CD4-positive, alpha-beta T cell treated with Interferon alpha-2 for 1 hour (primary cell): ENCODE results near the gene METTL6.
"Not testable (repeated sequence)": the region's sequence is repeated elsewhere in the genome, so short reads cannot be mapped to it uniquely, and the experiment has no call there.

ENCODE experiments used
- DNase-seq, 2 donors: peaks; one replicate each; pipeline ENCODE4 v3.0.0-alpha.2; 2020 to 2022

The METTL6 gene, protein sequence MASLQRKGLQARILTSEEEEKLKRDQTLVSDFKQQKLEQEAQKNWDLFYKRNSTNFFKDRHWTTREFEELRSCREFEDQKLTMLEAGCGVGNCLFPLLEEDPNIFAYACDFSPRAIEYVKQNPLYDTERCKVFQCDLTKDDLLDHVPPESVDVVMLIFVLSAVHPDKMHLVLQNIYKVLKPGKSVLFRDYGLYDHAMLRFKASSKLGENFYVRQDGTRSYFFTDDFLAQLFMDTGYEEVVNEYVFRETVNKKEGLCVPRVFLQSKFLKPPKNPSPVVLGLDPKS

DNA sequence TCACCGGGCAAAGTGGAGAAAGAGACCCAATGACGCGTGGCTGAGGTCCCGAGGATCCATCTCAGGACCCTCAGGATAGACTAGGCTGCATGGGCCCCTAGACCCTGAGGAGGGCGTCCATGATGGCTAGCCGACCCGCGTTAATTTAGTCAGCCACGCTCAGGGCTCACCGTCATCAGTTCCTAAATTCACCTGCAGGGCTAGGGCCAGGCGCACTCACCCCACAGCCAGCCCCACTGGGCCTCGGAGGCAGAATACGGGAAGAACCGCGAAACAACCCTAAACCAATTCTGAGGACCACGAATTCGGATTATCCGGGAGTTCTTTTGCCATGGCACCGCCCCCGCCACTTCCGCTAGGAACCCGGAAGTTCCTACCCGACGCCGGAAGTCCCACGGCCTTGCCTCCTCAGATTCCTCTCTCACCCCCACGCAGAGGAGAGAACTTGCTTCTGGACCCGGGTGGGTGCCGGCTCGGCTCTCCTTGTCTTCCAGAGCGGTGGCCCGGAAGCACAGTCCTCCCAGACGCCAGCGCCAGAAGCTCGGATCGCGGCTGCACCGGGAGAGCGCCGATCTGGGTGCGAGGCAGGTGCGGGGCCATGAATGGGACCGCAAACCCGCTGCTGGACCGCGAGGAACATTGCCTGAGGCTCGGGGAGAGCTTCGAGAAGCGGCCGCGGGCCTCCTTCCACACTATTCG, at the start of gene METTL6, which contains the start of gene EAF1:
TSS of gene METTL6 (minus strand) at position 363 of the 699 bp plus-strand sequence. CDS start 1,033 bp downstream, outside the sequence.
TSS of gene EAF1 (plus strand) at position 417 of the 699 bp plus-strand sequence. CDS start at position 599, 182 bp downstream.
- peak; percentile 84 to 85 for DNase-seq

DNA sequence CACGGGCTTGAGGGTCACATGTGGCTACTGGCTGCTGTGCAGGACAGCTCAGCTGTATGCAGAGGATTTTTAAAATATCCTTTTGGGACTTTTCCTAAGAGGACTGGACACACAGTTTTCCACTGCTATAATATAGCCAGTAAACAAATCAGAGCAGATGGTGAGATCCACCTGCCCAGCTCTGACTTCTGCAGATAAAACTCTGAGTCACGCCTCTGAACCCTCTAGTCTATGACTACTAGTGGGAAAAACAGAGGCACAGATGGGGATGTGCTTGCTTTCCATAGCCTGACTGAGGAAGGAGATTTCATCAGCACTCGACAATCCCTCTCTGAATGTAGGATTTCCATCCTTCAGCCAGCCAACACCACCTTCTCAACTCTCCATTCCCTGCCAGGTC, 49.0 kb upstream of the METTL6 start:
- DNase-seq = no peak

DNA sequence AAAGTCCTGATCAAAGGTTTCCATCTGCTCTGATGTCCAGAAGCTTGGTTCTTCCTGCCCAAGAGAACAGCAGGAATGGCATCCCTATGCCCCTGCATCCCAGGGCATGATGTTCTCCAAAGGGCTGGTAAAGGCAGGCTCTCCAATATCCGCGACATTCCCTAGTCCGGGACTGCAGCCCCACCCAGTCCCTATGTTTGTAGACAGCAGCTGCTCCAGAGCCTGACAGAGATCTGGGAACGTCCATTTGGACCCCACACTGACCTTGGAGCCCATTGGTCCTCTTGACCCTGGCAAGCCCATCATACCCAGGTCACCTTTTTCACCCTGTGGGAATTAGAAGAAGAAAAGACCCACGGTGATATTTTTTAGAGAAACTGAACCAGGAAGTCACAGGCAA, 47.8 kb upstream of the METTL6 start:
- DNase-seq = no peak

DNA sequence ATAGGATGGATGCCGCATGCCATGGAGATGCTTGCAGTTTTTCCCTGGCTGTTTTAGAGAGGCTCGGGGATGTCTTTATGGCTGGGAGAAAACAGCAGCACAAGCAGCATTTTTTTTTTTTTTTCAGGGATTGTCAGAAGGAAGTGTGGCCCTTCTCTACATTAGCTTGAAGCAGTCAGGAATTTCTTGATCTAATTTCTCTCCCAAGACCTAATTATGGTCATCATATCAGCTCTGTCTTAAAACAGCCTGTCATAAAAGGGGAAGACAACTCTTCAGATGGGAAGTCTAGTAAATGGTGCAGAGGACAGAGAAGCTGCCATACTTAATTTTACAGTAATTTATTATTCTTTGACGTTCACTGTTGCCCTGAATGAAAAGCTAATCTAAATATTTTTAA, 44.5 kb upstream of the METTL6 start:
- no peak for DNase-seq

DNA sequence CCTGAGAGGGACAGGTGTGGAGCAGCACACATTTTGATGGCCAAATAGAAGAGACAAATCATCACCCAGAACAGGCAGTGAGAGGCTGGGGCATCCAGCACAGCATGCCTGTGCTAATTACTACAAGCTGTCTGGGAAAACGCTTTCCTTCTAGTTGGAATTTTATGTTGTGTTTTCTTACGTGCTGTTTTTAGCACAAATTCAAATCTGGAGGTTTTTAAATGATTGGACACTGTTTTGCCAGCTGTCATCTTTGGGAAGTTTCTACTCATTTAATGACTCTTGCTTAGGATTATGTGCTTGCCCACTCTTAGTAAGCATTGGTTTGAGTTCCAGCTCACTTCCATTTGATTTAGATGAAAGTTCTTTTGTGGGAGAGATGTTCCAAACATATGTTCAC, 43.5 kb upstream of the METTL6 start:
- DNase-seq = no peak

DNA sequence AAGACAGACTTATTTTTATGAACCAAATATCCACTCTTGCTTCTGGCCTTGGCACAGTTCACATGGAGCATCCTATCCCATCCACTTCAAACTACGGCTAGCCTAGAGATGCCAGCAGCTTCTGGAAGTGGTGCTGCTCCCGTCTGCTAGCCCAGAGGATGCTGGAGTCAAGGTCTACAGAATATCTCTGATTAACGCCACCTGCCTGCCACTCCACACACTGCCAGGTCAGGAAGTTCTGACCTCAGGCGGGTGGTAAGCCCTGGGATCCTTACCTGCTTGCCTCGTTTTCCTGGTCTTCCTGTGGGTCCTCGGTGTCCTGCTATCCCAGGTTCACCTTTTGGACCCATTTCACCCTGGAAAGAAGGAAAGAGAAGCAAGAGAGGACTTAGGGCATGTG, 42.9 kb upstream of the METTL6 start:
- DNase-seq = no peak

DNA sequence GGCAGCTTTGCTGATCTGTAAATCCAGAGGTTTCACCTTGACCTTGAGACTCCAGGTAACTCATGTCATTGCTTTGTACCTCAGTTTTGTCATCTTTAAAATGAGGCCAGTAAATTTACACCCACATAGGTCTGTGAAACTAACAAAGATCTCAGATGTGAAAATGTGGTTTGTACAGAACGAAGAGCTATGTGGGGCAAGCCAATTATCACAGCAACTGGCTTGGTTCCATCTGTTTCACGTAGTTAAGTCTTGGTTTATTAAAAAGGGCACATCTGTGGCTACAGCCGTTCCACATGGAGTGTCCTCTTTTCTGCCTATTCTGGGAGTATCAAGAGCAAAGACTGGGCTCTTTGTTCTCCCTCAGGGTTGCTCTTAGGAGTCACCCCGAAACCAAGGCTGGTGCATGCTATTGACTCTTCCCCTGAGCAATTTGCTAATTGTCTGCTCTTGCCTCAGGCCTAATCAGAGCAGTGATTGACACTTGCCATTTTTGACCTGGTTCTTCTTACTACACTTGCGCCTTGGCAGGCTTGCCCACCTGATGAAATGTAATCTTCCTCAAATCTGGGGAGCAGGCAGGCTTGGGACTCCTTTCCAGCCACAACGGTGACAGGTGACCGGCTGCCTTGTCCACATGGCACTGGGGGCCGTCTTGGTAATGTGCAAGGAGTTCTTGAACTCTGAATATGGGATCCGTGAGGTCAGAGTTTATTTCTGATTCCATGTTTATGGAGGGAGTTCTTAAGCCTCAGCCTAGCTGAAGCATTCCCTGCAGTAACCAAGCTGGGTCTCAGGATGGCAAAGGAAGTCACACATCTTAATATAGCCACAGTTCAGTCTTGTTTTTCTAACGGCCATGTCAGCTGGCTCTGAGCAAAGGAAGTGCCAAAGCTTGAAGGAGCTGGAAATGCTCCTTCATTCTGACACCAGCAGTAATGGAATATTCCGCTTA, 40.2 kb upstream of the METTL6 start:
- peak in 1 of 2 donors; percentile 16 for DNase-seq

DNA sequence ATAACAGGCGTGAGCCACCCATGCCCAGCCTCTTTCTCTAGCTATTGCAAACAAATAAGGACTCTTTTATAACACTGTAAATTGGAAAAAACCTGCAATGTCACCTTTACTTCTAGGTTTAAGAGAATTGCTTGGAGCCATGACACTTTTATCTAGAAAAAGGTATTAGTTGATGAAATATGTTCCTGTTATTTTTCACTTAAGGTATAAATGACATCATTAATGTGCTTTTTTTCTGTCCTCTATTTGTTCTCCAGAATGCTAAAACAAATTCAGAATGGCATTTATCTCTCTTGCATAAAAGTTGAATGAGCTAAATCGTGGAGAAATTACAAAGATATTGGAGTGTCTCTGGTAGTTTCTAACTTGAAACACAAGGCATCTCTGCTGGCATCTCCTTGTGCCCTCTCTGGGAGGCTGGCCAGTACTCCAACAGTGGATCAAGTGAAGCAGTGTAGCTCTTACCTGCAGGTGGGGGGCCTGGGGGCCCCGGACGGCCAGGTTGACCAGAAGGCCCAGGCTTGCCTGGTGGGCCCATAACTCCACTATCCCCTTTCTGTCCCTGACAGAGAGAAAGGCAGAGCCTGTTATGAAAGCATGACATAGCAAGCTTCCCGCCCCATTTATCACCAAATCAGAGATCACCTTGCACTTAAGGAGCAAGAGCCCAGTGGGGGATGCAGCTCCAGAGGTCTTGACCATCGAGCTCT, 38.7 kb upstream of the METTL6 start:
- DNase-seq = no peak

DNA sequence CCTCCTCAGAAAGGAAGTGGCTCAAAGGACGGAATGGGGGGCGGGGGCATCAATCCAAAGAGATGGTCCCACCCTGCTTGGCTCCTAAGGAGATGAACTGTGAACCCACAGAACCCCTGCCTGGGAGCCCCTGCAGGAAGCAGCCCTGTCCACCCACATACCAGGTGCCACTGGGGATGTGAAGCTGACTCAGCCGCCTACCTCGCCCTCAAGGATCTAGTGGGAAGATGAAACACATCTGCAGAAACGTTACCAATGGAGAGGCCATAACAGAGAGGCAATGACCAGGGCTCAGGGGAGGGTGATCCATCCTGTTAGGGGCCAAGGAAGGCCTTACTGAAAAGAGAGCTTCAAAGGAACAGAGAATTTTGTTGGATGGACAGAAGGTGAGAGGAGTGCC, 35.1 kb upstream of the METTL6 start:
- no peak for DNase-seq

DNA sequence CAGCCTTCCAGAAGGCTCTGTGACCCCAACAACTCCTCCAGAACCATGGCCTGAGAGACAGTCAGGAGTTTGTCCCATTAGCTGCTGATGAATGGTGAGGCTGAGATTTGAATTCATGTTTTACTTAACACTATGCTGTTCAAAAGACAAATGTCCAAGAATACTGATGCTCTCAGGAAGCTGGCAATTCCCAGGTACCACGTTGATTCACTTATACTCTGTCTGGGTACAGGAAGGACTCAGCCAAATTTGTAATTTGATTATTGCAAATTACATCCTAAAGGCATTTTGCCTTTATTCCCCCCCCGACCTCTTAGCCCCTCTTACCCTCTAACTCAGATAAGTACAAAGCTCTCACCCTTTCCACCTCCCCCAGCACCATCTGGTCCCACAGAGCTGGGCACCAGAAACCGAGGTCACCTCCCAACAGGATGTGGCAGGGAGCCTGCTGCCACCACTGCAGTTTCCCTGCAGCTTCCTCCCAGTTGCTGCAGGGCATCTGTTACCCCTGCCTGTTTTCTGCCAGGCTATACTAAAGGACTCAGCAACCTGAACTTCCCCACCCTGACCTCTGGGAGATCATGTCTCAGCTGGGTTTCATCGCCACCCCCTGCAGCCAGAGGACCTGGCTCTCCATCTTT, 33.7 kb upstream of the METTL6 start:
- peak in 1 of 2 donors; percentile 28 for DNase-seq

DNA sequence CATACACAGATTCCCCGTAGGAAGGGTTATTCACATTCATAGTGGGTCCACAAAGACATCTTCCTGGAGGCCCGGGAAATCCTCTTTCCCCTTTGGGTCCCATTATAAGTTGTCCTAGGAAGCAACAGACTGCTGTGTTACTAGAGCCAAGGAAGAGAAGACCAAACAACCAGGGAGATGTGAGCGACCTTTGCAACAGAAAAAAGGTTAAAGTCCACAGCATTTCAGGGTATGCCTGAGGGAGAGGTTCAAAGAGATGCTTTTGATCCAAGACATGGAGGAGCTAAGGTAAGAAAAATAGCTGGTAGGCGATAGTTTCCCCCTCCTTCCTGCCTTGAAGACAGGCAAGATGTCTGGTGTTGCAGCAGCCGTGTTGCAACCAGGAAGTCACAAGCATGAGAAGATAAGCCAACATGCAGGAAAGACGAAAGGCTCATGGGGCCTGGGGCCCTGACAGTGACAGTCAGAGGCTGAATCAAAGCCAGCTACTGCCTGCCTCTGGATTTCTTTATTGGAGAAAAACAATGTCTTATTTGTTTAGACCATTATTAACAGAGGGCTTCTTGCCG, 31.0 kb upstream of the METTL6 start:
- DNase-seq = no peak

DNA sequence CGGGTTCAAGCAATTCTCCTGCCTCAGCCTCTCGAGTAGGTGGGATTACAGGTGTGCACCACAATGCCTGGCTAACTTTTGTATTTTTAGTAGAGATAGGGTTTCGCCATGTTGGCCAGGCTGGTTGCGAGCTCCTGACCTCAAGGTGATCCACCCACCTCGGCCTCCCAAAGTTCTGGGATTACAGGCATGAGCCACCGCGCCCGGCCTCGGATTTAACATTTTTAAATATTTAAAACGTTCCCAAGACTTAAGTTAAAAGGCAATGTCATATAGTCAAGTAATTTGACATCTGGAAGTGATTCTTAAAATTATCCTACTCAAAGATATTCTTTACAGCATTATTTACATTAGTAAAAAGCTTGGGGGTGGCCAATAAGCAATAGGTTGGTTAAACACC, 29.6 kb upstream of the METTL6 start:
- DNase-seq = not testable (repeated sequence)

DNA sequence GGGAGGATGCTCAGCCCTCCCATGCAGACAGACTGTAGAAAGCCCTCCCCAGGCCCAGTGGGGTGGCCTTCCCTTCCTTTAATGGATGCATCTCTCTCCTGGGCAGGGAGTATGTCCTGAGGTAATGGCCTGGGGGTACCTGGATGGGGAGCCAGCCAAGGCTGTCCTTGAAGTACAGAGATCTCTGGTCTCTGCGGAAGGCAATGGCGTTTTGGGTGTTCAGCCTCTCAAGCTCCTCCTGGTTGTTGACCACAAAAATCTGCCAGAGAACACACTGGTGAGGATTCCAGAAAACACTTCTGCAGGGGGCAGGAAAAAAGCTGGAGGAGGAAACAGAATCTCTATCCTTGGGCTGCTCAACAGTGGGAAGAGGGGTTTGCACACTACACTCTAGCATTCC, 29.0 kb upstream of the METTL6 start:
- no peak for DNase-seq

DNA sequence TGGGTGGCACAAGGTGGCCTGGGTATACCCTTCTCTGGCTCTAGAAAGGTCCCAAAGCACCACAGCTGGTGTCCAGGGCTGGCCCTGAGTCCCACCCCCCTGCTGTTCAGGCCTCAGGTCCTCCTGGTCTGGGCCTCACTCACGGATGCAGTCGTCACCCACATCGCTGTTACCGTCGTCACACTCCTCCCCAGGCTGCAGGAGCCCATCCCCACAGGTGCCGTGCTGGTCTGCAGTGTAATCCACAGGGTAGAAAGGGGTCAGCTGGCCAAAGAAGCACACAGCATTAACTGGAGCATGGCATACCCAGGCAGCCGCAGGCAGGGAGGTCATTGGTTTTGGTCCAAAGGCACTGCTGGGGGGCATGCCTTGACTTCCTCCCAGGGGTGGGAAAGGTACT, 28.4 kb upstream of the METTL6 start:
- no peak for DNase-seq

DNA sequence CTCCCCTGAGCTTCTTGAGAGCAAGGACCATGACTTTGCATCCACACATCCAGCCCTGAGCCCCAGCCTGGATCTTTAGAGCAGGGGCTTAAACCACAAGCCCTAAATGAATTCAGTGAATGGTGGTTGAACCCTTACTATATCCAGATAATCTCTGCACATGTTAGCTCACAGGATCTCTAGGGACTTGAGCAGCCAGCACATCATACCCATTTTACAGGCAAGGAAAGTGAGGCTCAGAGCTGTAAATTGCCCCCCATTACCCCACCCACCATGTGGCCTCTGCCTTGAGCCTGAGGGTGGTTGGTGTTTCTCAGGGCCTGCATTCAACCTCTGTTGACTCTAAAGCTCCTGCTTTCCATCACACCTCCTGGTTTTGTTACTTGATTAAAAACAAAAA, 27.6 kb upstream of the METTL6 start:
- DNase-seq = no peak

DNA sequence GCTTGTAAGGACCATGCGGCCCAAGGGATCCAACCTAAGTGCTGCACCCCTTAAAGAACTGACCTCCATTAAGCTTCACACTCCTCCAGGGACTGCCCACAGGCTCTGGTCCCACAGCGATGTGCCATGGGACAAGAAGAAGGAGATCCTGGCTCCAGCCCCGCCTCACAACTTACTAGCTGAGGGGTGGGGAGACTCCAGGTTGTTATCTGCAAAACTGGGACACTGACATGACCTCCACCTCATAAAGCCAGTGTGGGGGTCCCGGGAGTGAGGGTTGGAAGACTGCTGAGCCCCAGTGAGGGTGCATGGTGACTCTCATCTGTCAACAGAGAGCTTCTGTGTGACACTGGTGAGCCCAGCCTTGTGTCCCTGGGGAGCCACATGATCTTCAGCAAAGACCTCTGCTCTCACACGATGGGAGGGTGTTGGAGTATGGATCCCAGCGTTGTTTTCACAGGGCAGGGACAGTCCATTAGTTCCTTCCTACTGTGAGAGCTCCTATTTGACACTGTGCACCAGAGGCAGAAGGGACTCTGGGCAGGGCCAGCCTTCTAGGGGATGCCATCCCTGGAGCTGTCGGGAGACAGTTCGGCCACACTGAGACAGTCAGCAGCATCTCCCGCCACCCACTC, 26.8 kb upstream of the METTL6 start:
- DNase-seq = no peak

DNA sequence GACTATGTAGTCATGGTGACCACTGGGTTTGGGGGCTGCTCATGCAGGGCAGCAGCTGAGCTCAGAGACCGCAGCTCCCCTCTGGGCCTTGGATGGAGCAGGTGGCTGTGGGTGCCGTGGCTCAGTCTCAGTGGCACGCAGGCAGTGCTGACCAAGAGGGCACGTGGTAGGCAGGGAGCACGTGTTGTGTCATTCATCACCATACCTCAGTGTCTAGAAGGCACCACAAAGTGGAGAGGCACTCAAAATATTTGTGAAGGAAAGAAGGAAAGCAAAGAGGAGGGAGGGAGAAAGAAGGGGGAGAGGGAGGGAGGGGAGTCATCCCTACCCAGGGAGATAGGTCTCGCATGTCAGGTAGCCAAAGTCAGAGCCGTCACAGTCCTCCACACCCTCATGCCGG, 26.2 kb upstream of the METTL6 start:
- DNase-seq = no peak

DNA sequence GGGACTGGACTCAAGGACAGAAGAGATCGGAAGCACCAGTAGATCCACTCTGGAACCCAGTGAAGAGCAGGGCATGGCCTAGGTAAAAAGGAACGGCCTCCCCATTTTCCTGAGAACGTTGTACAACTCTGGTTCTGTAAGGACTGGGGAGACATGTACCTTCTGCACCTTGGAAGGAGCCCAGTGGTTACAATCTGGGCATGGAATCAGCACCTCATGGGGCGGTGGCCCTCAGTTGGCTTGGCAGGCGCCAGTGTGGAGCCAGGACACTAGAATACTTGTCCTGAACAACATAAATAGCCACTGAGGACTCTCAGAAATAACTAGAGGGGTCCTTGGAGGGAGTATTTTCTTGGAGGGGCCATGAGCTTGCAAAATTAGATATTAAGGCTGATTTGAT, 25.6 kb upstream of the METTL6 start:
- DNase-seq = no peak

DNA sequence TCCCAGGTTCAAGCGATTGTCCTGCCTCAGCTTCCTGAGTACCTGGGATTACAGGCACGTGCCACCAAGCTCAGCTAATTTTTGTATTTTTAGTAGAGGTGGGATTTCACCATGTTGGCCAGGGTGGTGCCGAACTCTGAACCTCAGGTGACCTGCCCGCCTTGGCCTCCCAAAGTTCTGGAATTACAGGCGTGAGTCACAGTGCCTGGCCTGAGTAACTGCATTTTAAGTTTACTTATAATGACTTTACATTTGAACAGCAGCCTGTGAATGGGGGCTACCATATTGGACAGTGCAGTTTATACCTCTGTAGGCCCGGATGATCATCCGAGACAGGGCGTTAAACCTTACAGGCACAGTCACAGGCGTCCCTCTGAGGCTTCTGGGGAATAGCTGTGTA, 24.8 kb upstream of the METTL6 start:
- DNase-seq = no peak

DNA sequence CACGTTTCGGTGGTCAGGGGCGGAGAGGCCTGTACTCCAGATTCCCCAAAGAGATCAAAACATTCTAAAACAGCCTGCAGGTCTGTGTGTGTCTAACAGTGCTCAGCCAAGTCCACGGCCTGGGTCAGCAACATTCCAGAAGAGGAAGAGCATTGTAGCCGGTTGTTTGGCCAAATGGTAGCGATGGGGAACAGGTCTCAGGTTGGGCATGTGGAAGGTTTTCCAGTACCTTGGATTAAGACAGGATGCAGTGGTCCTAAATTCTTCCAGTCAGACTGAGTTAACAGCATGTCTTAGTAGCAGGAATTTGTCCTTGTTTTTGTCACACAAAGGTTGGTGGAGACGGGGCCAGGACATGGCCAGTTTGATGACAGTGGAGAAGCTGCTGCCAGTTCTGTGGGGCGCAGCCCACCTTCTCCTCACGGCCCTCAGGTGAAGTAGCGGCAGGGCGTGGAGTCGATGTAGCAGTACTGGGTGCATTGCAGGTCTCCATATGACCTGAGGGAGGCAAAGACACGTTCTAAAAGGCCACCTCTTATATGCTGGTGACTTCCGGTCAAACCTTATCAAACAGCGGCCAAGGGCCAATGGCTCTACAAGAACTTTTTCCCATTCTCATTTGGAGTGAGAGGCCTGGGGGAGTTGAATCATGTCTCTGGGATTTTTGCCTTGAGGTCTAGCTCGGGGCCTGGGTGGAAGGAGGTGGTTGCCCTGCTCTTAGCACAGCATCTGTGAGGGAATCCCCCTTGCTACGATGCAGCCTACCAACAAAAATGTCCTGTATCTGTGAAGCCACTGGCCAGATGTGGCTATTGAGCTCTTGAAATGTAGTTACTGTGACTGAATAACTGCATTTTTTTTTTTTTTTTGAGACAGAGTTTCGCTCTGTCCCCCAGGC, 24.1 kb upstream of the METTL6 start:
- no peak for DNase-seq
